Prostate gland (tissue), 2 donors: ENCODE results near the gene LPIN1. TPM values are rescaled to one million over a fixed set of nuclear protein-coding genes. Genes with fewer than 3 reads are reported as not detected.

Experiments used
- DNase-seq: peaks from one replicate; pipeline ENCODE4 v3.0.0-alpha.2; 2019; ENCODE audit warnings: low spot score
- H3K27ac ChIP-seq, 2 donors: fragments of 200-600 bp; sonication (generic); 2 replicates each; pipeline ENCODE4 v1.5.1; 2017 to 2019
- H3K27me3 ChIP-seq: fragments of 200-600 bp; sonication (generic); replicated peaks from 2 replicates; pipeline ENCODE4 v1.5.1; 2019; ENCODE audit not compliant: insufficient read depth
- H3K36me3 ChIP-seq, 2 donors: fragments of 200-600 bp; sonication (generic); 1 replicate in 1 of 2; 2 replicates in 1 of 2; pipeline versions ENCODE4 v1.5.1 to v1.8.1; 2017 to 2019
- H3K4me1 ChIP-seq: fragments of 200-600 bp; sonication (generic); replicated peaks from 2 replicates; pipeline ENCODE4 v1.5.1; 2019
- H3K4me3 ChIP-seq, 2 donors: fragments of 200-600 bp; sonication (generic); 2 replicates each; pipeline ENCODE4 v1.5.1; 2017 to 2019
- H3K9me3 ChIP-seq: fragments of 200-600 bp; sonication (generic); 2 replicates; pipeline ENCODE4 v1.5.1; 2017
- POLR2A ChIP-seq: fragments of 450-650 bp; IDR thresholded peaks from one replicate; pipeline ENCODE4 v1.6.1; 2016; ENCODE audit warnings: antibody characterized with exemption, mild to moderate bottlenecking
- POLR2AphosphoS5 ChIP-seq: sonication (generic); formaldehyde crosslinking; IDR thresholded peaks from one replicate; pipeline ENCODE4 v1.6.1; 2017; ENCODE audit warnings: antibody characterized with exemption
- WGBS: methylation state at CpG from one replicate; pipeline ENCODE4 v1.1.5; 2018; 5-methylcytosine and 5-hydroxymethylcytosine counted together
- intact Hi-C: fragments of 100-400 bp; cut with DNase I; formaldehyde crosslinking; loops from one replicate; pipeline ENCODE4 v1.14.2; 2022
- total RNA-seq, 2 donors: library from RNA; depleted of rRNA; stranded (reverse); fragments of >200 nt; gene quantifications; one replicate each; pipeline ENCODE4 v1.1.0, GENCODE V29; 2016
- TF ChIP-seq, protein P1 (sequence below), 4 experiments: fragments of 200-600 bp in 2 of 4; fragments of 450-650 bp in 2 of 4; sonication (generic) in 2 of 4; IDR thresholded peaks; 1 replicate in 3 of 4; 2 replicates in 1 of 4; pipeline ENCODE4 v1.5.1; 2016 to 2019; ENCODE audit warnings: antibody characterized with exemption in 4 of 4, mild to moderate bottlenecking in 2 of 4, moderate library complexity in 2 of 4

LPIN1 gene
- total RNA-seq, 2 donors from 2014 or later: 18.2 to 57.1 TPM

DNA sequence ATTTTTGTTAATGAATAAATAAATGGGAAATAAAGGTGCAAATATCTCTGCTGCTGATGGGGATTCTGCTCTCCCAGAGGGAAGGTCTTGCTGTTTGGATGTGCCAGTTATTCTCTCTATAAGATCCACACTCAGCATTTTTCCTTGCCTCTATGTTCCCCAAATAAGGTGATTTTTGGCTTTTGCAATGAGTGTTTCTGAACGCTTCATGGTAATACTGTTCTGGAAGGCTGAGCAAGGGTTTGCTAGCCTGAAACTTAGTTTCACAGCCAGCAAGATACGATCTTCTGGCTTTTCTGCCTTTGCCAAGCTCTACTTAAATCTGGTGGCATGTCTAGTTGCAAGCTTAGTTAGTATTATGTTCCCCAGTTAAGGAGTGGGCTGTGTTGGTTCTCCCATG lies 114.6 kb downstream of the LPIN1 start:
- no peaks in the 10 kb centered on the region for H3K36me3 ChIP-seq
- no peak overlapping the region for H3K4me3 ChIP-seq
- no peaks in the 10 kb centered on the region for H3K27me3 ChIP-seq
- TF ChIP-seq, protein P1, sequence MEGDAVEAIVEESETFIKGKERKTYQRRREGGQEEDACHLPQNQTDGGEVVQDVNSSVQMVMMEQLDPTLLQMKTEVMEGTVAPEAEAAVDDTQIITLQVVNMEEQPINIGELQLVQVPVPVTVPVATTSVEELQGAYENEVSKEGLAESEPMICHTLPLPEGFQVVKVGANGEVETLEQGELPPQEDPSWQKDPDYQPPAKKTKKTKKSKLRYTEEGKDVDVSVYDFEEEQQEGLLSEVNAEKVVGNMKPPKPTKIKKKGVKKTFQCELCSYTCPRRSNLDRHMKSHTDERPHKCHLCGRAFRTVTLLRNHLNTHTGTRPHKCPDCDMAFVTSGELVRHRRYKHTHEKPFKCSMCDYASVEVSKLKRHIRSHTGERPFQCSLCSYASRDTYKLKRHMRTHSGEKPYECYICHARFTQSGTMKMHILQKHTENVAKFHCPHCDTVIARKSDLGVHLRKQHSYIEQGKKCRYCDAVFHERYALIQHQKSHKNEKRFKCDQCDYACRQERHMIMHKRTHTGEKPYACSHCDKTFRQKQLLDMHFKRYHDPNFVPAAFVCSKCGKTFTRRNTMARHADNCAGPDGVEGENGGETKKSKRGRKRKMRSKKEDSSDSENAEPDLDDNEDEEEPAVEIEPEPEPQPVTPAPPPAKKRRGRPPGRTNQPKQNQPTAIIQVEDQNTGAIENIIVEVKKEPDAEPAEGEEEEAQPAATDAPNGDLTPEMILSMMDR (IDR thresholded peaks at IDR 0.05): no peak
- no peak for TF ChIP-seq POLR2A
- TF ChIP-seq POLR2AphosphoS5: no peak
- intact Hi-C loops: loop anchor here (5.0 to 10.0 kb wide), 2 partner anchors 856 to 1074 kb away; partner anchors contain the start of gene TRIB2
- no peaks in the 10 kb centered on the region for H3K9me3 ChIP-seq
- 74% methylated on average over 2 of the region's 2 CpGs for WGBS
- H3K4me1 ChIP-seq: no peaks in the 10 kb centered on the region
- no peak for DNase-seq
- H3K27ac ChIP-seq: no peak overlapping the region

- WGBS: 91% methylated on average over 3 of the region's 3 CpGs
- no peak overlapping the region for H3K4me3 ChIP-seq
- H3K27me3 ChIP-seq: no peaks in the 10 kb centered on the region
- no peak overlapping the region for H3K27ac ChIP-seq
- no peaks in the 10 kb centered on the region for H3K36me3 ChIP-seq
- no peak for DNase-seq
- no peaks in the 10 kb centered on the region for H3K4me1 ChIP-seq
- no peak for TF ChIP-seq POLR2A
- no peak for TF ChIP-seq POLR2AphosphoS5
- TF ChIP-seq, protein P1 (IDR thresholded peaks at IDR 0.05): no peak
- no peaks in the 10 kb centered on the region for H3K9me3 ChIP-seq
- intact Hi-C loops: loop anchor here (2.0 to 10.0 kb wide), 3 partner anchors 855 to 1145 kb away; partner anchors contain the start of gene TRIB2
Measured at GRCh38 chr2:11862049-11862448, 115.6 kb downstream of the LPIN1 start.

GRCh38 chr2:11863103-11863502 lies 116.7 kb downstream of the LPIN1 start:
- 84% methylated on average over 7 of the region's 7 CpGs for WGBS

GRCh38 chr2:11863513-11864328 lies 117.3 kb downstream of the LPIN1 start:
- intact Hi-C loops: loop anchor here (2.0 to 10.0 kb wide), 3 partner anchors 854 to 1143 kb away; partner anchors contain the start of gene TRIB2
- WGBS: 10% methylated on average over 12 of the region's 12 CpGs
- DNase-seq: peak; percentile 81
- TF ChIP-seq POLR2AphosphoS5: peak; percentile 63
- TF ChIP-seq, protein P1 (IDR thresholded peaks at IDR 0.05): peak; percentile 91 to 95 (median 94)
- no peak for TF ChIP-seq POLR2A
- Histone ChIP-seq H3K27ac (no peak overlapping the region), H3K4me1 (no peaks in the 10 kb centered on the region), H3K27me3 (no peaks in the 10 kb centered on the region), H3K4me3 (no peak overlapping the region), H3K36me3 (no peaks in the 10 kb centered on the region), H3K9me3 (no peaks in the 10 kb centered on the region)

More at GRCh38 chr2:11863103-11863502, 116.7 kb downstream of the LPIN1 start:
- DNase-seq: no peak
- Histone ChIP-seq H3K27ac (no peak overlapping the region), H3K27me3 (no peaks in the 10 kb centered on the region), H3K36me3 (no peaks in the 10 kb centered on the region), H3K4me3 (no peak overlapping the region), H3K9me3 (no peaks in the 10 kb centered on the region), H3K4me1 (no peaks in the 10 kb centered on the region)
- intact Hi-C loops: loop anchor here (2.0 to 10.0 kb wide), 3 partner anchors 854 to 1144 kb away; partner anchors contain the start of gene TRIB2
- TF ChIP-seq POLR2AphosphoS5: no peak

DNA sequence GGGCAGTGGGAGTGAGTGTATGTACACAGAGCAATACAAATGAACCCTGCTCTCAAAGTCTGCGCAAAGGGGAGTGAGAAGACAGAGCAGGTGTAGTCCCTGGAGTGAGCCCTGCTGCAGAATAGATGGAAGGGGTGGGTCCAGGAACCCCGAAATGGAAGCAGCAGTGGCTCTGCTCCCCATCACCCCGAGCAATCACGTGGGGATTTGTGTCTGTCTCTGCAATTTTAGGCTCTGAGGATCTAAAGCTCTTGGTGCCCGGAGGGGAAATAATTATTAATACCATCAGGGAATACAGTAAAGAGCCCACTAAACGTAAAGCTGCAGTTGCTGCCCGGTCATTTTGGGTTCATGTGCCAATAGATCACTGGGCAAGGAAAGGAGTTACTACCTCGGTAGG lies 118.3 kb downstream of the LPIN1 start:
- H3K36me3 ChIP-seq: no peaks in the 10 kb centered on the region
- H3K9me3 ChIP-seq: no peaks in the 10 kb centered on the region
- no peaks in the 10 kb centered on the region for H3K4me1 ChIP-seq
- no peaks in the 10 kb centered on the region for H3K27me3 ChIP-seq
- intact Hi-C loops: loop anchor here (5.0 to 10.0 kb wide), 2 partner anchors 853 to 1070 kb away; partner anchors contain the start of gene TRIB2
- DNase-seq: no peak
- TF ChIP-seq POLR2A (no peak), POLR2AphosphoS5 (no peak)
- TF ChIP-seq, protein P1 (IDR thresholded peaks at IDR 0.05): no peak
- H3K27ac ChIP-seq: no peak overlapping the region
- WGBS: 97% methylated on average over 8 of the region's 8 CpGs
- no peak overlapping the region for H3K4me3 ChIP-seq
